GM12891 (cell line): Measurements from ENCODE around the gene ILF3.

ENCODE experiments used
- DNase-seq: peaks from one replicate; pipeline ENCODE4 v3.0.0; 2011; ENCODE audit warnings: low spot score; ENCODE audit not compliant: insufficient read length
- FAIRE-seq: peaks from 2 replicates; lab custom pipeline; 2011; peaks lifted over from hg19 to GRCh38; lab: Jason Lieb, UNC
- PAX5 ChIP-seq: IDR thresholded peaks from 2 replicates; pipeline ENCODE4 v1.6.1; 2011; ENCODE audit warnings: low read length, moderate library complexity, mild to moderate bottlenecking; ENCODE audit not compliant: insufficient read depth, severe bottlenecking
- POLR2A ChIP-seq: IDR thresholded peaks from 2 replicates; pipeline ENCODE4 v1.6.1; 2011; ENCODE audit warnings: low read depth, low read length, control low read depth
- POLR2AphosphoS5 ChIP-seq: IDR thresholded peaks from 2 replicates; pipeline ENCODE4 v1.6.1; 2011; ENCODE audit warnings: low read depth, low read length, control low read depth
- POU2F2 ChIP-seq: IDR thresholded peaks from 2 replicates; pipeline ENCODE4 v1.6.1; 2011; ENCODE audit warnings: low read depth, mild to moderate bottlenecking, control low read depth, low read length, moderate library complexity
- SPI1 ChIP-seq: IDR thresholded peaks from 2 replicates; pipeline ENCODE4 v1.6.1; 2011; ENCODE audit warnings: low read depth, low read length, control low read depth
- TAF1 ChIP-seq: IDR thresholded peaks from 2 replicates; pipeline ENCODE4 v1.6.1; 2011; ENCODE audit warnings: low read depth, low read length, control low read depth

Gene ILF3

GRCh38 chr19:10726268-10726667, 72.1 kb downstream of the ILF3 start:
- FAIRE-seq (no peak), DNase-seq (no peak)
- TF ChIP-seq PAX5, result no peak
- TF ChIP-seq POU2F2, result no peak
- no peak for TF ChIP-seq SPI1
- no peak for TF ChIP-seq TAF1
- no peak for TF ChIP-seq POLR2A
- no peak for TF ChIP-seq POLR2AphosphoS5

GRCh38 chr19:10727685-10728201, 73.6 kb downstream of the ILF3 start:
- FAIRE-seq, result no peak
- no peak for DNase-seq
- no peak for TF ChIP-seq SPI1
- no peak for TF ChIP-seq POU2F2
- TF ChIP-seq POLR2AphosphoS5, result no peak
- no peak for TF ChIP-seq TAF1
- no peak for TF ChIP-seq POLR2A
- TF ChIP-seq PAX5, result no peak

- DNase-seq (no peak), FAIRE-seq (no peak)
- TF ChIP-seq PAX5 (no peak), POLR2AphosphoS5 (no peak), POU2F2 (no peak), SPI1 (no peak), TAF1 (no peak), POLR2A (no peak)
Measured at GRCh38 chr19:10729411-10729810, 75.3 kb downstream of the ILF3 start.

GRCh38 chr19:10730932-10731331, 76.8 kb downstream of the ILF3 start:
- no peak for TF ChIP-seq PAX5
- no peak for TF ChIP-seq TAF1
- no peak for TF ChIP-seq POU2F2
- no peak for DNase-seq
- peak; percentile 83 for FAIRE-seq

GRCh38 chr19:10735741-10736140, 81.6 kb downstream of the ILF3 start:
- FAIRE-seq, result no peak
- TF ChIP-seq POU2F2, result no peak
- no peak for TF ChIP-seq SPI1
- no peak for TF ChIP-seq TAF1
- TF ChIP-seq POLR2A, result no peak
- TF ChIP-seq PAX5, result no peak
- no peak for TF ChIP-seq POLR2AphosphoS5
- no peak for DNase-seq

- FAIRE-seq, result no peak
- TF ChIP-seq SPI1 (no peak), POLR2AphosphoS5 (no peak), POU2F2 (no peak), POLR2A (no peak)
- no peak for DNase-seq
Measured at GRCh38 chr19:10736189-10736588, 82.0 kb downstream of the ILF3 start.

- FAIRE-seq (no peak), DNase-seq (no peak)
- no peak for TF ChIP-seq POLR2A
- no peak for TF ChIP-seq TAF1
- TF ChIP-seq SPI1, result no peak
- no peak for TF ChIP-seq POLR2AphosphoS5
- TF ChIP-seq POU2F2, result no peak
- TF ChIP-seq PAX5, result no peak
Measured at GRCh38 chr19:10736916-10737551, 82.9 kb downstream of the ILF3 start.

GRCh38 chr19:10737722-10738121, 83.6 kb downstream of the ILF3 start:
- FAIRE-seq (peak; percentile 69), DNase-seq (no peak)
- TF ChIP-seq PAX5 (no peak), SPI1 (no peak), POLR2AphosphoS5 (no peak), TAF1 (no peak), POU2F2 (no peak), POLR2A (no peak)

- DNase-seq (no peak), FAIRE-seq (no peak)
- TF ChIP-seq POLR2A, result no peak
- no peak for TF ChIP-seq TAF1
- no peak for TF ChIP-seq SPI1
- no peak for TF ChIP-seq PAX5
- TF ChIP-seq POLR2AphosphoS5, result no peak
Measured at GRCh38 chr19:10740798-10741197, 86.7 kb downstream of the ILF3 start.
